GM18951 (cell line): ENCODE results near the gene ASPHD2.
"Not testable (repeated sequence)": the region's sequence is repeated elsewhere in the genome, so short reads cannot be mapped to it uniquely, and the experiment has no call there.

ENCODE experiments used
- POLR2A ChIP-seq: IDR thresholded peaks from 4 replicates; pipeline ENCODE4 v1.6.1; 2011; ENCODE audit warnings: mild to moderate bottlenecking; ENCODE audit not compliant: insufficient read length, insufficient read depth; ENCODE audit errors: extremely low read depth
- in situ Hi-C: fragments of 300-500 bp; cut with MboI; formaldehyde crosslinking; loops from one replicate; pipeline ENCODE4 v1.12.0; 2022; ENCODE audit warnings: low sequenced_read_pairs, mixed read lengths, inconsistent platforms; ENCODE audit not compliant: unreplicated experiment

ASPHD2 gene

DNA sequence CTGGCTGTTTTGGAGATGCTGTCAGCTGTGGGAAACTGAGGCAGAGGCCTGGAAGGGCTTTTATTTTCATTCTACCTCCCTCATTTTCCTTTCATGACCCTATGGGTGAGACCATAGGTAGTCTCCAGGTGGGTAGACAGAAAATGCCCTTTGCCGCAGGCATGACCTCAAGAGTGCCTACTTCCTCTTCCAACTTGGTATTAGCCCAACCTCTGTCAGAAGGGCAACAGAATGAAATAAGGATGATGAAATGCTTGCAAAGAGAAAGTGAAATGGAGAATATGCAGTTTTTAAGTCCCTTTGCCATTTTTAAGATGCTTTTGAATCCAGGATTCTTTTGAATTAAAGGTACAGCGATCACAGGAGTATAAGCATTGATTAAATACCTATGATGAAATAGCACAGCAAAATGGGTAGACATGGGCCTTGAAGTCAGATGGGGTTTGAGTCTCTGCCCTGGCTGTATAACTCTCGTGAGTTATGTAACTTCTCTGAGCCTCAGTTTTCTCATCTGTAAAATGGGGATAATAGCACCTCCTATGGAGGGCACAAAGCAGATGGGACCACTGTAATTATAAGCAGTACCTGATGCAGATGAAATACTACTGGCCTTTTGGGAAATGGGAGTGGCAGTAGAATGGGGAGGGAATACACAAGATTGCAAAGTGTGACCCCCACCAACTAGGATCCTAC, 3.7 kb downstream of the ASPHD2 start:
- no peak for TF ChIP-seq POLR2A
- in situ Hi-C loops: no loop called here

DNA sequence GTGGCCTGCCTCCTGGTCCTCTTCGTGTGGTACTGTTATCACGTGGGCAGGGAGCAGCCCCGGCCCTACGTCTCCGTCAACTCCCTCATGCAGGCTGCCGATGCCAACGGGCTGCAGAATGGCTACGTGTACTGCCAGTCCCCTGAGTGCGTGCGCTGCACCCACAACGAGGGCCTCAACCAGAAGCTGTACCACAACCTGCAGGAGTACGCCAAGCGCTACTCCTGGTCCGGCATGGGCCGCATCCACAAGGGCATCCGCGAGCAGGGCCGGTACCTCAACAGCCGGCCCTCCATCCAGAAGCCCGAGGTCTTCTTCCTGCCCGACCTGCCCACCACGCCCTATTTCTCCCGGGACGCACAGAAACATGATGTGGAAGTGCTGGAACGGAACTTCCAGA, 4.7 kb downstream of the ASPHD2 start:
- in situ Hi-C loops: no loop called here
- no peak for TF ChIP-seq POLR2A

DNA sequence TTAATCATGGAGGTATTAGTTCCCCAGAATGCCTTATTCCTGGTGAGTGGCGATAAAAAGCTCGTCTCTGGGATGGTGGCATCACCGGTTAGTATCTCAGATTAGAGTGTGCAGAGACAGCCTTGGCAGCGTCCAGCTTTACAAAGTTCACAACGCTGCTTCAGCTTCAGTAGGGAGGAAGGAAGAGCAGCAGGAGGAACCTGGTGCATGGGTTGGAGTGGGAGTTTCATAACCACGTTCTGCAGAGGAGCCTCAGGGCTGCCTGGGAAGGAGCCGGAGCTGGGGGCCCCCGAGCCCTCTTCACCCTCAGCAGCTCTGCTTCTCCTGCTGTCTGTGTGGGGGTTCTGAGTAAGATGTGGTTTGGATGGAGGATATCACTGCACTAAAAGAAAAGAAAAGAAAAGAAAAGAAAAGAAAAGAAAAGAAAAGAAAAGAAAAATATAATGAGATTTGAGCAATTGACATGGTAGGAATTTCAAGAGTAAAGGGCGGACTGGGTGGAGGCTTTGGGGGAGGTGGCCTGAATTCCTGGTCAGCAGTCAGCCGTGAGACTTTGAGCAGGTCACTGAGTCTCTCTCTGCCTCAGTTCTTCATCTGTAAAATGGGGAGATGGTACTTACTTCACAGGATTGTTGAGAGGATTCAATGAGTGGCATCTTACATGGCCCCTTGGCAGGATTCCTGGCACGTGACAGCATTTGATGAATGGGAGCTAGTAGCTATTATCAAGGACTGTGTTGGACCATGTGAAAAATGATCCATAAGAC, 6.5 kb downstream of the ASPHD2 start:
- TF ChIP-seq POLR2A: no peak
- in situ Hi-C loops: no loop called here

DNA sequence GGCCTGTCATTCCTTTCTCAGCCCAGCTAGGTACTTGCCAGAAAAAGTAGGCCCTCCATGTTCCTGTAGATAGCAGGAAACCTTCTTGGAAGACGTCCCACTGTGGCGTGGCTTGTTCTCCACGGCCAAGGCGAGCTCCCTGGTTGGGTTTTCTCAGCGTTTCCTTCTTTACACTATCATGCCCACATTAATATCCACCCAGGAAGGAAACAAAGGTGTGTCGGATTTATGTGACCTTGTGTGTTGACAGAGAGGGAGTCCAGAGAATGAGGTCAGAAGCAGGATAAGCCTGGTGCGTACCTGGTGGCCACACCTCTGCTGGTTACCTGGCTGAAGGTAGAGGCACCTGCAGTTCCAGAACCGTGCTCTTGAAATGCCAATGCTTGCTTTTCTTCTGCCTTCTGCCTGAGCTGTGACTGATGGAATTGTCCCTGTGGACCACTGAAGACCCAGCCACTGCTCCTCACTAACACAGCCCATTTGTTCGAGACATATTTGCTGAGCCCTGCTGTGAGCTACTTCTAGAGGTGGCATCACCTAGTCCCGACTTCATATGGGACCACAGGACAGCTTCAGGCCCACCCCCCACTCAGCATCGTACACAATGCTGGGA, 7.9 kb downstream of the ASPHD2 start:
- in situ Hi-C loops: no loop called here
- no peak for TF ChIP-seq POLR2A

DNA sequence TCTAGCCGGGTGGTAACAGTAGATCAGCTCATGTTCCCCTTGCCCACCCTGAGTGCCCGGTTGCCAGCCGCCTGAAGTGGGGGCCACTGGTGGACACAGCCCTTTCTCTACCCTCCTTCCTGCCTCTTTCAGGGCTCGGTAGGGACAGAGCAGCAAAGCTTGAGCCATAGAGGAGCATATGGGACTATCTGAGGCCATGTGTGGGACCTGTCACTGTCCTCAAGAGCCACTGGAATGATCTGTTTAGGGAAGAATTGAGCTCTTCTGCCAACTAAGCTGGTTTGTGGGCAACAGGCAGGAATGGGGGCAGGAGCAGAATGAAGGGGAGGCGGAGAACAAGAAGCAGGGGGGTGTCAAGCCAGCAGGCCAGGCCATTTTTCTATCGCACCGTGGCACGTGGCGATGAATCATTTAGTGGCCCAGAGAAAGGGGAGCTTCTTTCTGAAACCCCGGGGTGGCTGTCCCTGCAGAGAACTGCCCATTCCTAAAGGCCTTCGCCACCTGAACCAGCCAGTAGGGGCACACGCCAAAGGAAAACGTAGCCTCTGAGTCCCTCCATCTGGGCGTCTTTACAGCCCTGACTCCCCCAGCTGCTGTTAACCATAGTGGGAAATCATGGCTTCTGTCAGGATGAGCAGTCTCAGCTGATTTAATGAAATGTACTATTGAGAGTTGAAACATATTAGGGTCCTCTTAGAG, 8.8 kb downstream of the ASPHD2 start:
- no peak for TF ChIP-seq POLR2A
- in situ Hi-C loops: no loop called here

DNA sequence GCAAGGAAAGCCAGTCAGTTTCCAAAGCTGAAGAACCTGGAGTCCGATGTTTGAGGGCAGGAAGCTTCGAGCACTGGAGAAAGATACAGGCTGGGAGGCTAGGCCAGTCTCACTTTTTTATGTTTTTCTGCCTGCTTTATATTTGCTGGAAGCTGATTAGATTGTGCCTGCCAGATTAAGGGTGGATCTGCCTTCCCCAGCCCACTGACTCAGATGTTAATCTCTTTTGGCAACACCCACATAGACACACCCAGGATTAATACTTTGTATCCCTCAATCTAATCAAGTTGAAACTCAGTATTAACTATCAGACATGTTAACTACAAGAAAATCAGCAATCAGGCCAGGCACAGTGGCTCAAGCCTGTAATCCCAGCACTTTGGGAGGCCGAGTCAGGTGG, 9.7 kb downstream of the ASPHD2 start:
- in situ Hi-C loops: not testable (repeated sequence)

DNA sequence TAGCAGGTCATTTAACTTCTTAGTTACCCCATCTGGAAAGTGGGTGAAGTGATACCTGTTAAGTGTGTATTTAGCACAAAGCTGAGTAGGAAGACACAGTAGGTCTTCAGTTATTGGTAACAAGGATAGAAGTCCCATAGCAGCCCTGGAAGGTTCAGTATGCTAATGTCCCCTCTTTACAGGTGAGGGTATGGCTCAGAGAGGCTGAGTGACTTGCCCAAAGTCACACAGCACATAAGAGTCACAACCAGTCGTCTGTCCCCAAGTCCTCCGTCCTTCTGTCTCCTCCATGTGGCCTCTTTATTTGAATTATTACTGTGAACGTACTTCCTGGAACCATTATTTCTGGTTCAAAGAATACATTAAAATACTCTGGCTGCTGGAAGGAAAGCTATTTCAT, 10.5 kb downstream of the ASPHD2 start:
- TF ChIP-seq POLR2A: no peak
- in situ Hi-C loops: no loop called here

DNA sequence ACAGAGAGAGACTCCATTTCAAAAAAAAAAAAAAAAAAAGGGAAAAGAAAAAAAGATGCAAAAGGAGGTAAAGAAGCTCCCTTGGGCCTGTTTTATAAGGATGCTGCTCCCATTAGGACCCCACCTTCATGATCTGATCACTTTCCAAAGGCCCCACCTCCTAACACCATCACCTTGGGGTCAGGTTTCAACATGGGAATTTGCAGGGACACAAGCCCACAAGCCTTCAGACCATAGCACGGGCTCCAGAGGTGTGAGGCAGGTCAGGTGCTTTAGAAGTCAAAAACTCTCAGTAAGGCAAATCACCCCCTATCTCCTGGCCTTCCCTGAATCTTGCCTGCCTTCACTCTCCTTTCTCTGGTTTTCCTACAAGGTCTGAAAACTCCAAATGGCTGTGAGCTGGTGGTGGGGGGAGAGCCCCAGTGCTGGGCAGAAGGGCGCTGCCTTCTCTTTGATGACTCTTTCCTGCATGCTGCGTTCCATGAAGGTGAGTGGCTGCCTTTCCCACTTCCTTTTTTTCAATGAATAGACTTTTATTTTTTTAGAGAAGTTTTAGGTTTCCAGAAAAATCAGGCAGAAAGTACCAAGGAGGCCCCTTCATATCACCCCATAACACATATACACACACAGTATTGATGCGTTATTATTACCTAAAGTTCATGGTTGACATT, 13.2 kb downstream of the ASPHD2 start:
- in situ Hi-C loops: no loop called here
- TF ChIP-seq POLR2A: no peak

DNA sequence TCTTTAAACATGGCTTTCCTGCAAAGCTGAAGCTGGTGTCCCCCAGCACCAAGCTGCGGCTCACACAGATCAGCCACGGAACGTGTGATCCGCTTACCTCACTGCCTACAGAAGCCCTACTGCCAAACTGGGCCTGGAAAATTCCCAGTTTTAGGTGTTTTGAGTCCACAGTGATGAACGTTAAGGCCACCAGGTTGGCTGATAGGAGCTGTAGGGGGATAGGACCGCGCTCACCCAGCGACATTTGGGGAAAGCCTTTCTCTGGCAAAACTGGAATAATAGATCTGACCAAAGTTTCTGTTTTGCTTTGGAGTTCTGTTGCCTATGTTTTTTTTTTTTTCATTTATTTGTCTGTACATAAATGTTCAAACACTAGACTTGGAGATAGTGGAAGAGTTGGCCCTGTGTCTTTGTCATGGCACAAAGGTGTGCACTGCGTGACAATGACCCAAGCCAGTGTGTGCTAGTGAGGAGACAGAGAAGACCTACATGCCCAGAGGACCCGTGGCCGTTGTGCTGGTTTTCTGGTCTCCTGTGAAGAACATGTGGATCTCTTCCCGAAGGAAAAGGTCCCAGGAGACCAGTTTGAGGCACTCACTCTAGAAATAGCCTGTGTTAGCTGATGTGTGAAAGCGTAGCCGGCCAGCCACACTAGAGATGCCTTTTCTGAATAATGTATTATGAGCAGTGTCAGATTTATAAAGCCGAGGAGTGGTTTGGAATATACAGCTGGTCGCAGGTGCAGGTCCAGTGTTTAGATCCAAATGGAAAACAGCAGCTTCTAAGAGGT, 15.0 kb downstream of the ASPHD2 start:
- in situ Hi-C loops: no loop called here

DNA sequence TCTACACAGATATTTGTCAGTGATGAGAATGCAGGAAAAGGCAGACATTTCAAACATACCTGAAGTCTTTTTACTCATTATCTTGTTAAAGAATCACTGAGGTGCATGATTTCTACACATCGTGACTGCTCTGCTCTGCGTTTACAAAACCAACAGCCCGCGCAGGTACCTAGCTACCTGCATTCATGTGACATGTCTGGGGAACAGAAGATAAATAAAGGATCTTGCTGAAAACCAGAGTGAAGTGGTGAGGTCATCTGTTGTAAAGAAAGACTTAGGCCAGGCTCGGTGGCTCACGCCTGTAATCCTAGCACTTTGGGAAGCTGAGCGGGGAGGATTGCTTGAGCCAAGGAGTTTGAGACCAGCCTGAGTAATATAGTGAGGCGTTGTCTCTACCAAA, 15.7 kb downstream of the ASPHD2 start:
- TF ChIP-seq POLR2A: no peak
- in situ Hi-C loops: no loop called here

More for the DNA sequence above, 15.0 kb downstream of the ASPHD2 start:
- no peak for TF ChIP-seq POLR2A

DNA sequence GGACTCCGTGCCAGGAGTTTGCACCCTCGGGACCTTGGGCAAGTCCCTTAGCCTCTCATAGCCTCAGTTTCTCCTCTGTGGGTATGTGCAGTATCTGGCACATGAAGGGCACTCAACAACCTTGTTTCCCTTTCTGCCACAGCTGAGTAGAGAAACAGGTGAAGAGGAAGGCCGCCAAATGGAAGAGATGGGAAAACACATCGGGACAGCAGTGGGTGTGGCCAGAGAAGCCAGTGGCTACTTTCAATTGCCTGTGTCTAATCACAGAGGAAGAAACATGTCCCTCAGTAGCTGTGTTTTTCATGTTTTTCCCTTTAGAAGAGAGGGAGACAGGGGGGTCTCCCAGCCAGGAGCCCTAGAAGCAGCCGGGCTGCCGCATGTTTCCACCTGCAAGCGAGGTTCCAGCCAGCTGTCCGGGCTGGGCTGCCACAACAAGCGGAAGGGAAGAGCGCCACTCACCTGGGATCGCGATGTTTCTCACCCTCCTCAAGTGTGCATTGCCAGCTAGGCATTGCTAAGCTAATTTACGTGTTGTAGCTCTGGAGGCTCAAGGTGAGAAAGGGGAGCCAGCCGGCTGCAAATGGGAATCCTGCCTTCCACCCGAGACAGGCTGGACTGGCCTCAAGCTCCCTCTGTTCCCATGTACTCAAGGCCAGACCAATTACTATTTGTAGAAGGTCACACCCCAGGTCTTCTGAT, 16.7 kb downstream of the ASPHD2 start:
- TF ChIP-seq POLR2A: no peak

More for the DNA sequence above, 16.7 kb downstream of the ASPHD2 start:
- in situ Hi-C loops: no loop called here
